GM12872 (cell line): ENCODE measurements around the gene TENT4B.

Source experiments
- CTCF ChIP-seq: IDR thresholded peaks from 3 replicates; pipeline ENCODE4 v1.5.1; 2011; ENCODE audit warnings: low read depth, mild to moderate bottlenecking, low read length, moderate library complexity; ENCODE audit not compliant: insufficient read depth

TENT4B gene

GRCh38 chr16:50227665-50228064 is 74.6 kb downstream of the TENT4B start:
- TF ChIP-seq CTCF = no peak

GRCh38 chr16:50228364-50228868 is 75.3 kb downstream of the TENT4B start:
- TF ChIP-seq CTCF = no peak

GRCh38 chr16:50229149-50229726 is 76.1 kb downstream of the TENT4B start:
- no peak for TF ChIP-seq CTCF

GRCh38 chr16:50234771-50235556 is 81.9 kb downstream of the TENT4B start:
- TF ChIP-seq CTCF = no peak

- no peak for TF ChIP-seq CTCF
These were observed 82.5 kb downstream of the TENT4B start for GRCh38 chr16:50235581-50235980.

- TF ChIP-seq CTCF = no peak
These were observed 85.2 kb downstream of the TENT4B start for GRCh38 chr16:50238314-50238713.

GRCh38 chr16:50238868-50239301 is 85.8 kb downstream of the TENT4B start:
- no peak for TF ChIP-seq CTCF
